ENCODE results near the gene LRMDA.

DNA sequence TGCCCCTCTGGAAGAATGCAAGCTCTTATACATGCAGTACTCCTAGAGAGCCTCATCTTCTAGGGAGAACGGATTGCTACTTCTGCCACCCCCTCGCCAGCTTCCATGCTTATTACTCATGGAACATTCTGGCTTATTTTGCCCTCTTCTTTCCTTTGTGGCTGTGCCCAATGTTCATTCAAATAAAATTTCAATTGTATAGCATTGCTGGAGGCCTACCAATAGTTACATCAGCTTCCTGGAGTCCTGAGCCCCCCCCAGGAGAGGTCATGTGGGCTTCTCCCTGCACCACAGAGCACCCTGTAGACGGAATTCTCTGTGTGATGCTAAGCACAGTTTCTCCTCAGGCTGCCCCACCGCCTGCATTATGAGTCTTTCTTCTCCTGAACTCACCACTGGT, 1112.2 kb downstream of the LRMDA start:
- TF ChIP-seq, protein P1, sequence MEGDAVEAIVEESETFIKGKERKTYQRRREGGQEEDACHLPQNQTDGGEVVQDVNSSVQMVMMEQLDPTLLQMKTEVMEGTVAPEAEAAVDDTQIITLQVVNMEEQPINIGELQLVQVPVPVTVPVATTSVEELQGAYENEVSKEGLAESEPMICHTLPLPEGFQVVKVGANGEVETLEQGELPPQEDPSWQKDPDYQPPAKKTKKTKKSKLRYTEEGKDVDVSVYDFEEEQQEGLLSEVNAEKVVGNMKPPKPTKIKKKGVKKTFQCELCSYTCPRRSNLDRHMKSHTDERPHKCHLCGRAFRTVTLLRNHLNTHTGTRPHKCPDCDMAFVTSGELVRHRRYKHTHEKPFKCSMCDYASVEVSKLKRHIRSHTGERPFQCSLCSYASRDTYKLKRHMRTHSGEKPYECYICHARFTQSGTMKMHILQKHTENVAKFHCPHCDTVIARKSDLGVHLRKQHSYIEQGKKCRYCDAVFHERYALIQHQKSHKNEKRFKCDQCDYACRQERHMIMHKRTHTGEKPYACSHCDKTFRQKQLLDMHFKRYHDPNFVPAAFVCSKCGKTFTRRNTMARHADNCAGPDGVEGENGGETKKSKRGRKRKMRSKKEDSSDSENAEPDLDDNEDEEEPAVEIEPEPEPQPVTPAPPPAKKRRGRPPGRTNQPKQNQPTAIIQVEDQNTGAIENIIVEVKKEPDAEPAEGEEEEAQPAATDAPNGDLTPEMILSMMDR (IDR thresholded peaks at IDR 0.05): no peak
- TF ChIP-seq EZH2 (IDR thresholded peaks at IDR 0.05) (no peak), EZH2phosphoT487 (IDR thresholded peaks at IDR 0.05) (no peak)

All from neural progenitor cell (in vitro differentiated cells).